ENCODE measurements around the gene SLC24A1.

Gene SLC24A1

DNA sequence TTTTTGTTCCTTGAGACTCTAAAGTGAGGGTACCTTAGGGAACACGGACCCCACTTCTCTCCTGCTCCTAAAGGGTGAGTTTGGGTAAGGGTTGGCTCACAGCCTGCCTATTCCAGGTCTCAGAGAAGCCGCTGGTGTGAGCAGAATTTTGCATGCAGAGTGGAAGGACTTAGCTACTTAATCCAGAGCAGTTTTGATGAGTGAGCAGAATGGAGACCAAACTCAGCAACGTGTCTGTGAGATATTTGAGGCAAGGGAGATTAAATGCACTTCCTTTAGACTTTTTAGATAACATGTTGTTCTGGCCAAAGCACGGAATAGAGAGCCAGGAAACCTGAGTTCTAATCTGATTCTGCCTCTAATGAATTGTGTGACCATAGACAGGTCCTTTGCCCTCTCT is 5.1 kb downstream of the SLC24A1 start:
- TF ChIP-seq, protein P1, sequence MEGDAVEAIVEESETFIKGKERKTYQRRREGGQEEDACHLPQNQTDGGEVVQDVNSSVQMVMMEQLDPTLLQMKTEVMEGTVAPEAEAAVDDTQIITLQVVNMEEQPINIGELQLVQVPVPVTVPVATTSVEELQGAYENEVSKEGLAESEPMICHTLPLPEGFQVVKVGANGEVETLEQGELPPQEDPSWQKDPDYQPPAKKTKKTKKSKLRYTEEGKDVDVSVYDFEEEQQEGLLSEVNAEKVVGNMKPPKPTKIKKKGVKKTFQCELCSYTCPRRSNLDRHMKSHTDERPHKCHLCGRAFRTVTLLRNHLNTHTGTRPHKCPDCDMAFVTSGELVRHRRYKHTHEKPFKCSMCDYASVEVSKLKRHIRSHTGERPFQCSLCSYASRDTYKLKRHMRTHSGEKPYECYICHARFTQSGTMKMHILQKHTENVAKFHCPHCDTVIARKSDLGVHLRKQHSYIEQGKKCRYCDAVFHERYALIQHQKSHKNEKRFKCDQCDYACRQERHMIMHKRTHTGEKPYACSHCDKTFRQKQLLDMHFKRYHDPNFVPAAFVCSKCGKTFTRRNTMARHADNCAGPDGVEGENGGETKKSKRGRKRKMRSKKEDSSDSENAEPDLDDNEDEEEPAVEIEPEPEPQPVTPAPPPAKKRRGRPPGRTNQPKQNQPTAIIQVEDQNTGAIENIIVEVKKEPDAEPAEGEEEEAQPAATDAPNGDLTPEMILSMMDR (IDR thresholded peaks at IDR 0.05; ENCODE audit: control extremely low read depth, extremely low read depth, low read depth, missing control alignments), result no peak
- POLR2A ChIA-PET, result no interaction called here

DNA sequence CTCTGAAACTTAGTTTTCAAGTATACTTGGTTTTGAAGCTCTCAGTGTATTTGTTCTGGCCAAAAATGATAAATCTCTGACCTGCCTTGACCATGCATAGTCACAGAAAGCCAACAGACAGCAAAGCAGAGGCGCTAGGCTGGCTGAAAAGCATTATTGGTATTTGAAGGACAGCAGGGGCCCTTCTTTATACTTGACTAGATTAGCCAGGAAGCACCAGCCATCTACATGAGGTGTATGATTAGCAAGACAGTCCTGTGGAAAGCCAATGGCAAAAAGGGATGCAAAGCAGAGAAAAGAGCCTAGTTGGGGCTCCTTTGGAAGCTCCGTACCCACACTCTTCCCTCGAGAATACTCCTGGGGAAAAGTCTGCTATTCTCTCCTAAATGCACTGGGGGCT is 7.8 kb downstream of the SLC24A1 start:
- TF ChIP-seq, protein P1 (IDR thresholded peaks at IDR 0.05; ENCODE audit: control extremely low read depth, extremely low read depth, low read depth, missing control alignments), result no peak
- ChIA-PET POLR2A (no interaction called here), CTCF (interaction anchor here (1.1 to 8.1 kb wide), 4 partner anchors 10 to 19 kb away, joined by 3 to 52 read pairs (median 4); partner anchors contain the start of gene INTS14)
- no peak for DNase-seq (ENCODE audit: extremely low spot score)

More for the DNA sequence above, 5.1 kb downstream of the SLC24A1 start:
- CTCF ChIA-PET, result interaction anchor here (0.8 to 8.1 kb wide), 3 partner anchors 12 to 230 kb away, joined by 3 to 52 read pairs (median 8); partner anchors contain the start of gene INTS14
- DNase-seq (ENCODE audit: extremely low spot score), result no peak

DNA sequence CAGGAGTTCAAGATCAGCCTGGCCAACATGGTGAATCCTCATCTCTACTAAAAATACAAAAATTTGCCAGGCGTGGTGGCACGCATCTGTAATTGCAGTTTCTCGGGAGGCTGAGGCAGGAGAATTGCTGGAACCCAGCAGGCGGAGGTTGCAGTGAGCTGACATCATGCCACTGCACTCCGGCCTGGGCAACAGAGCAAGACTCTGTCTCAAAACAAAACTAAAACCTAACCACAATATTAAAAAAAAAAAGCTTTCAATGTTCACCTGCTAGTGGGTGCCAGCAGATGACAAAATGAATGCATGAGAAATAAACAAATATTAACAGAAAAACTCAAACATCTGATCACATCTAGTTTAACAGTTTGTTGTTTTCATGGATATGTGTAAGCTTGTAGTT is 9.0 kb downstream of the SLC24A1 start:
- TF ChIP-seq, protein P1 (IDR thresholded peaks at IDR 0.05; ENCODE audit: control extremely low read depth, extremely low read depth, low read depth, missing control alignments), result no peak
- ChIA-PET CTCF (interaction anchor here (0.9 to 8.1 kb wide), 5 partner anchors 9 to 271 kb away, joined by 3 to 52 read pairs (median 3); partner anchors contain the start of genes INTS14 and SLC24A1), POLR2A (interaction anchor here (0.6 kb wide), 1 partner anchor 207 kb away, joined by 6 read pairs; no protein-coding TSS in a partner anchor)
- no peak for DNase-seq (ENCODE audit: extremely low spot score)

DNA sequence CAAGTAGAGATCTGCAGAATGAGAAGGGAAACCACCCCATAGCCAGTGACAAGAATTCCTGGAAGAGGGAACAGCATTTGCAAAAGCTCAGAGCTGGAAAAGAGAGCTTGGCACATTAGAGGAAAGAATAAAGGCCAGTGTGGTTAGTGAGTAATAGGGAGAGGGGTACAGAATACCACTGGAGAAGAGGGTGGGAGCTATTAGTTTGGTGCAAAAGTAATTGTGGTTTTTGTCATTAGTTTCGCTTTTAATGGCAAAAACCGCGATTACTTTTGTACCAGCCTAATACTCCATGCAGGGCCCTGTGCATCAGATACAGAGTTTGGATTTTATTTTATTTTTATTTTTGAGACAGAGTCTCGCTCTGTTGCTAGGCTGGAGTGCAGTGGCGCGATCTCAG is 9.8 kb downstream of the SLC24A1 start:
- TF ChIP-seq, protein P1 (IDR thresholded peaks at IDR 0.05; ENCODE audit: control extremely low read depth, extremely low read depth, low read depth, missing control alignments), result no peak
- no peak for DNase-seq (ENCODE audit: extremely low spot score)
- ChIA-PET CTCF (interaction anchor here (0.8 to 8.1 kb wide), 8 partner anchors 8 to 866 kb away, joined by 3 to 52 read pairs (median 3); partner anchors contain the start of genes INTS14, SLC24A1 and SNAPC5), POLR2A (interaction anchor here (0.6 kb wide), 2 partner anchors 199 to 207 kb away, joined by 3 to 6 read pairs; no protein-coding TSS in a partner anchor)

DNA sequence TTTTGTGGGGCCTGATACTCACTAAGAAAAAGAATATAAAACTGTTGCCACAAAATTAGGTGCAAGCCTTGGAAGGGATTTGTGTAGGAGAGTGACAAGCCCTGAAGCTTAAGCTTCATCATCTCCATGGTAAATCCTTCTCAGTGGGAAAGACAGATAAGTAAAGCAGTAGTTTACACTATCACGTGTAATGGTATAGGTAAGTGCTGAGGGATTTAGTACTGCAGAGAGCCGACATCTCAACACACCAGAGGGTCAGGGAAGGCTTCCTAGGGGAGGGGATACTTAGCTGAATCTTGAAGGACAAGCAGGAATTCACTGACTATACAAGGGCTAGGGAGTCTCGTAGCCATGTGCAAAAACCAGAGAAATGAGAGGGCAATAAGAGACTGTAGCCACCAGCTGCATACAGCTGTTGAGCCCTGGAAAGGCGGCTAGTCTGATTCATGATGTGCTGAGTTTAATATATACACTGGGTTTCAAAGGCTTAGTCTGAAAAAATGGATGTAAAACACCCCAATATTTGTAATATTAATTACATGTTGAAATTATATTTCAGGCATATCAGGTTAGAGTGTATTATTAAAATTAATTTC is 11.1 kb downstream of the SLC24A1 start:
- ChIA-PET POLR2A (no interaction called here), CTCF (interaction anchor here (1.8 to 3.0 kb wide), 2 partner anchors 22 to 31 kb away, joined by 3 to 13 read pairs; partner anchors contain the start of gene INTS14)
- TF ChIP-seq, protein P1 (IDR thresholded peaks at IDR 0.05; ENCODE audit: control extremely low read depth, extremely low read depth, low read depth, missing control alignments), result no peak
- DNase-seq (ENCODE audit: extremely low spot score), result no peak

DNA sequence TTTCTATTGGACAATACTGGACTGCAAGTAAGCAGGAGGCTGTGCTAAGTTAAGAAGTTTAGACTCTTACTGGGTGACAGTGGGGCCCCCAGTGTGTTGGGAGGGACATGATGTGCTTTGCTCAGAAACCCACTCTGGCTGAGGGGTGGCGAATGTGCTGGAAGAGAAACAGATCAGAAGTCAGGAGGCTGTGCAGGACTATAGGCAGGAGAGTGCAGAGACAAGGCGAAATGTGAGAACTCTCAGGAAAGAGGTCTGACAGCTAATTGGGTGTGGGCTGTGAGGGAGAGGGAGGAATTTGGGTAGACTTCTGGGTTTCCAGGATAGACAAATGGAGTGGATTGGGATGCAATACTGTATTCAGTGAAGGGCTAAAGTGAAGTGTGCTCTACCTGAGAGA is 12.0 kb downstream of the SLC24A1 start:
- DNase-seq (ENCODE audit: extremely low spot score), result no peak
- POLR2A ChIA-PET, result interaction anchor here (0.6 kb wide), 1 partner anchor 232 kb away, joined by 7 read pairs; no protein-coding TSS in a partner anchor
- TF ChIP-seq, protein P1 (IDR thresholded peaks at IDR 0.05; ENCODE audit: control extremely low read depth, extremely low read depth, low read depth, missing control alignments), result no peak
- CTCF ChIA-PET, result no interaction called here
